ENCODE data around the gene PATJ. TPM values are rescaled to one million over a fixed set of nuclear protein-coding genes. Genes with fewer than 3 reads are reported as not detected.

The PATJ gene
- polyA plus RNA-seq, 1 experiment, result 3.6 TPM

GRCh38 chr1:62198069-62198780, 455.9 kb downstream of the PATJ start:
- Histone ChIP-seq H3K9me3 (ENCODE audit: control insufficient read depth, insufficient read depth, low read length) (peaks cover 4% of the 10 kb centered on the region; the same call in 1 of the 2 replicates), H3K4me3 (ENCODE audit: low read depth, low read length) (no peak overlapping the region), H3K27ac (ENCODE audit: low read depth, low read length) (no peak overlapping the region), H3K27me3 (ENCODE audit: control insufficient read depth, insufficient read depth, low read length) (peaks cover 3% of the 10 kb centered on the region)
- TF ChIP-seq CTCF (IDR thresholded peaks at IDR 0.05; ENCODE audit: low read depth, low read length), result no peak
- DNase-seq (ENCODE audit: low read depth, low spot score), result no peak
- POLR2A ChIA-PET, result no interaction called here
- CTCF ChIA-PET, result no interaction called here

- no peak for DNase-seq (ENCODE audit: low read depth, low spot score)
- CTCF ChIA-PET, result no interaction called here
- POLR2A ChIA-PET, result no interaction called here
Measured at GRCh38 chr1:62198781-62199125, 456.5 kb downstream of the PATJ start.

GRCh38 chr1:62207187-62207586, 464.9 kb downstream of the PATJ start:
- Histone ChIP-seq H3K27ac (ENCODE audit: low read depth, low read length) (no peak overlapping the region), H3K4me3 (ENCODE audit: low read depth, low read length) (no peak overlapping the region), H3K9me3 (ENCODE audit: control insufficient read depth, insufficient read depth, low read length) (no peaks in the 10 kb centered on the region; the same call in none of the 2 replicates), H3K27me3 (ENCODE audit: control insufficient read depth, insufficient read depth, low read length) (no peaks in the 10 kb centered on the region)
- ChIA-PET POLR2A (no interaction called here), CTCF (interaction anchor here (1.2 kb wide), 1 partner anchor 63 kb away, joined by 3 read pairs; no protein-coding TSS in a partner anchor)
- TF ChIP-seq CTCF (IDR thresholded peaks at IDR 0.05; ENCODE audit: low read depth, low read length), result no peak
- DNase-seq (ENCODE audit: low read depth, low spot score), result no peak

More at GRCh38 chr1:62198781-62199125, 456.5 kb downstream of the PATJ start:
- TF ChIP-seq CTCF (IDR thresholded peaks at IDR 0.05; ENCODE audit: low read depth, low read length), result no peak
- H3K4me3 ChIP-seq (ENCODE audit: low read depth, low read length), result no peak overlapping the region
- H3K27me3 ChIP-seq (ENCODE audit: control insufficient read depth, insufficient read depth, low read length), result peaks cover 3% of the 10 kb centered on the region
- H3K27ac ChIP-seq (ENCODE audit: low read depth, low read length), result no peak overlapping the region
- H3K9me3 ChIP-seq (ENCODE audit: control insufficient read depth, insufficient read depth, low read length), result peaks cover 4% of the 10 kb centered on the region; the same call in 1 of the 2 replicates

GRCh38 chr1:62208087-62208486, 465.8 kb downstream of the PATJ start:
- ChIA-PET POLR2A (no interaction called here), CTCF (interaction anchor here (1.6 kb wide), 1 partner anchor 32 kb away, joined by 6 read pairs; no protein-coding TSS in a partner anchor)
- DNase-seq (ENCODE audit: low read depth, low spot score), result no peak
- H3K27ac ChIP-seq (ENCODE audit: low read depth, low read length), result no peak overlapping the region
- H3K9me3 ChIP-seq (ENCODE audit: control insufficient read depth, insufficient read depth, low read length), result no peaks in the 10 kb centered on the region; the same call in none of the 2 replicates
- TF ChIP-seq CTCF (IDR thresholded peaks at IDR 0.05; ENCODE audit: low read depth, low read length), result no peak
- H3K4me3 ChIP-seq (ENCODE audit: low read depth, low read length), result no peak overlapping the region
- H3K27me3 ChIP-seq (ENCODE audit: control insufficient read depth, insufficient read depth, low read length), result no peaks in the 10 kb centered on the region

GRCh38 chr1:62208970-62209369, 466.7 kb downstream of the PATJ start:
- Histone ChIP-seq H3K27ac (ENCODE audit: low read depth, low read length) (no peak overlapping the region), H3K4me3 (ENCODE audit: low read depth, low read length) (no peak overlapping the region), H3K9me3 (ENCODE audit: control insufficient read depth, insufficient read depth, low read length) (no peaks in the 10 kb centered on the region; the same call in none of the 2 replicates), H3K27me3 (ENCODE audit: control insufficient read depth, insufficient read depth, low read length) (no peaks in the 10 kb centered on the region)
- POLR2A ChIA-PET, result no interaction called here
- no peak for TF ChIP-seq CTCF (IDR thresholded peaks at IDR 0.05; ENCODE audit: low read depth, low read length)
- no peak for DNase-seq (ENCODE audit: low read depth, low spot score)
- CTCF ChIA-PET, result interaction anchor here (1.6 kb wide), 1 partner anchor 33 kb away, joined by 6 read pairs; no protein-coding TSS in a partner anchor
